Neural progenitor cell (in vitro differentiated cells): ENCODE measurements around the gene PKD1. TPM values are rescaled to one million over a fixed set of nuclear protein-coding genes. Genes with fewer than 3 reads are reported as not detected.

Experiments used
- DNase-seq: peaks from one replicate; pipeline ENCODE4 v3.0.0-alpha.2; 2016; ENCODE audit warnings: low spot score
- H2AFZ ChIP-seq: fragments of 200-600 bp; sonication (generic); replicated peaks from 2 replicates; pipeline ENCODE4 v1.6.1; 2016; ENCODE audit warnings: antibody characterized with exemption
- H3F3A ChIP-seq: fragments of 200-600 bp; sonication (generic); 2 replicates; pipeline ENCODE4 v1.6.1; 2016; ENCODE audit warnings: antibody characterized with exemption, low read depth
- H3K27ac ChIP-seq: fragments of 200-600 bp; sonication (generic); 2 replicates; pipeline ENCODE4 v1.5.1; 2016; ENCODE audit warnings: mild to moderate bottlenecking
- H3K27me3 ChIP-seq: fragments of 200-600 bp; sonication (generic); 2 replicates; pipeline ENCODE4 v1.6.1; 2016; ENCODE audit warnings: mild to moderate bottlenecking, moderate library complexity
- H3K36me3 ChIP-seq: fragments of 200-600 bp; sonication (generic); 2 replicates; pipeline ENCODE4 v1.5.1; 2016
- H3K4me1 ChIP-seq: fragments of 200-600 bp; sonication (generic); 2 replicates; pipeline ENCODE4 v1.6.1; 2016; ENCODE audit warnings: mixed run types
- H3K4me2 ChIP-seq: fragments of 200-600 bp; sonication (generic); 2 replicates; pipeline ENCODE4 v1.6.1; 2016
- H3K4me3 ChIP-seq: fragments of 200-600 bp; sonication (generic); 2 replicates; pipeline ENCODE4 v1.5.1; 2016
- H3K79me2 ChIP-seq: fragments of 200-600 bp; sonication (generic); 2 replicates; pipeline ENCODE4 v1.6.1; 2016; ENCODE audit warnings: low read depth
- H3K9ac ChIP-seq: fragments of 200-600 bp; sonication (generic); 2 replicates; pipeline ENCODE4 v1.6.1; 2016
- H3K9me3 ChIP-seq: fragments of 200-600 bp; sonication (generic); 2 replicates; pipeline ENCODE4 v1.5.1; 2016; ENCODE audit warnings: low read depth
- H4K20me1 ChIP-seq: fragments of 200-600 bp; sonication (generic); 2 replicates; pipeline ENCODE4 v1.6.1; 2016; ENCODE audit warnings: low read depth
- H3K27ac Mint-ChIP-seq: 3 replicates; pipeline ENCODE4 v1.8.0; 2021; ENCODE audit warnings: mixed read lengths
- H3K27me3 Mint-ChIP-seq: 2 replicates; pipeline ENCODE4 v1.8.0; 2022; ENCODE audit warnings: low read depth, mild to moderate bottlenecking, inconsistent platforms, moderate library complexity, mixed read lengths; ENCODE audit not compliant: insufficient read depth
- H3K36me3 Mint-ChIP-seq: 3 replicates; pipeline ENCODE4 v1.8.0; 2021; ENCODE audit warnings: mixed read lengths
- H3K4me1 Mint-ChIP-seq: 3 replicates; pipeline ENCODE4 v1.8.0; 2021; ENCODE audit warnings: mixed read lengths
- H3K4me3 Mint-ChIP-seq: 3 replicates; pipeline ENCODE4 v1.8.0; 2021; ENCODE audit warnings: mild to moderate bottlenecking, moderate library complexity, mixed read lengths
- H3K9me3 Mint-ChIP-seq: 3 replicates; pipeline ENCODE4 v1.8.0; 2020; ENCODE audit warnings: mixed read lengths
- EZH2 ChIP-seq: fragments of 200-600 bp; sonication (generic); IDR thresholded peaks from 2 replicates; pipeline ENCODE4 v1.6.1; 2017; ENCODE audit warnings: antibody characterized with exemption, mild to moderate bottlenecking, moderate library complexity
- EZH2phosphoT487 ChIP-seq: fragments of 200-600 bp; sonication (generic); IDR thresholded peaks from 2 replicates; pipeline ENCODE4 v1.6.1; 2017; ENCODE audit warnings: antibody characterized with exemption
- total RNA-seq: library from RNA; depleted of rRNA; stranded (reverse); fragments of >200 nt; gene quantifications from 2 replicates; pipeline ENCODE4 v1.2.3, GENCODE V29; 2015; ENCODE audit warnings: low replicate concordance
- TF ChIP-seq, protein P1 (sequence below): fragments of 200-600 bp; sonication (generic); IDR thresholded peaks from 2 replicates; pipeline ENCODE4 v1.5.1; 2017; ENCODE audit warnings: antibody characterized with exemption, mild to moderate bottlenecking

Gene PKD1
- total RNA-seq, 1 donor from 2014 or later, result 16.9 TPM

DNA sequence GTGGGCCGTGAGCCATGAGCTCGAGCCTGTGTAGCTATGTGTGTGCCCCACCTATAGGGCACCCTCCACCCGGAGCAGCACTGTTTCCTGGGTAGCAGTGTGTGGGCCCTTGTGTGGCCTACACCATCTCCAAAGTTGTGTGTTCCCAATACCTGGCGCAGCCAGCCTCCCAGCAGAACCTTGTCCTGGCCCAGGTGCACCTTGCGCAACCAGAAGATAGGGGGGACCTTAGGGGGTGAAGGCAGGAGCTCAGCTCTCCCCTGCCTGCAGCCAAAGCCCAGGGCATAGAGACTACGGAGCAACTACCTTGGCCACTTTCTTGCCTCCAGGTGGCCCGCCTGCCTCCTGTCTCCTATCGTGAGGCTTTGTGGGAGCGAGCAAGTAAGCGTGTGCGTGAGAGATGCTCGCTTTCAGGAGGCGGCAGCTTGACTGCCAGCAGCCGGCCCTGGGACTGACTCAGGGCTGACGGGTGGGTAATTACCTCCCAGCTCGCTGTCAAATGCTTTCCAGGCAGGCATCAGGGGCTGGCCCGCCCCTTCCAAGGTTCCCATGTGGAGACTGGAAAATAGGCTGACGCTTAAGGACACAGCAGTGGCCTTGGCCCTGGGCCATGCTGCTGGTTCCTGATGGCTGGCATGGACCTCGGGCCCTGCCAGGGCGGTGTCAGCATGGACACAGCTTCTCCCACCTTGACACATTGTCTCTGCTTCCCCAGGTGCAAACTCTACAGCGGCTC lies 38.9 kb upstream of the PKD1 start:
- Mint-ChIP-seq H3K4me1 (no peaks in the 10 kb centered on the region), H3K36me3 (peaks cover 2% of the 10 kb centered on the region), H3K4me3 (no peak overlapping the region), H3K27ac (no peak overlapping the region), H3K27me3 (peaks cover 2% of the 10 kb centered on the region), H3K9me3 (no peaks in the 10 kb centered on the region)
- H3K4me3 ChIP-seq, result no peak overlapping the region
- TF ChIP-seq EZH2, result no peak
- no peaks in the 10 kb centered on the region for H4K20me1 ChIP-seq
- no peaks in the 10 kb centered on the region for H3K4me1 ChIP-seq
- peaks cover 5% of the 10 kb centered on the region for H3F3A ChIP-seq
- no peak overlapping the region for H3K27ac ChIP-seq
- H3K4me2 ChIP-seq, result no peak overlapping the region
- no peaks in the 10 kb centered on the region for H3K79me2 ChIP-seq
- no peak for DNase-seq
- H2AFZ ChIP-seq, result no peak overlapping the region
- H3K36me3 ChIP-seq, result no peaks in the 10 kb centered on the region
- no peaks in the 10 kb centered on the region for H3K9me3 ChIP-seq
- H3K9ac ChIP-seq, result no peak overlapping the region
- H3K27me3 ChIP-seq, result no peaks in the 10 kb centered on the region

- Mint-ChIP-seq H3K27ac (no peak overlapping the region), H3K36me3 (peaks cover 2% of the 10 kb centered on the region), H3K4me3 (no peak overlapping the region), H3K4me1 (no peaks in the 10 kb centered on the region), H3K27me3 (peaks cover 2% of the 10 kb centered on the region), H3K9me3 (no peaks in the 10 kb centered on the region)
- H3K4me2 ChIP-seq, result no peak overlapping the region
- no peaks in the 10 kb centered on the region for H4K20me1 ChIP-seq
- H3K36me3 ChIP-seq, result no peaks in the 10 kb centered on the region
- no peaks in the 10 kb centered on the region for H3K27me3 ChIP-seq
- H3K9ac ChIP-seq, result no peak overlapping the region
- no peak overlapping the region for H3K4me3 ChIP-seq
- H2AFZ ChIP-seq, result no peak overlapping the region
- no peaks in the 10 kb centered on the region for H3K79me2 ChIP-seq
- no peaks in the 10 kb centered on the region for H3K4me1 ChIP-seq
- DNase-seq, result no peak
- no peak overlapping the region for H3K27ac ChIP-seq
- no peaks in the 10 kb centered on the region for H3K9me3 ChIP-seq
- TF ChIP-seq, protein P1, sequence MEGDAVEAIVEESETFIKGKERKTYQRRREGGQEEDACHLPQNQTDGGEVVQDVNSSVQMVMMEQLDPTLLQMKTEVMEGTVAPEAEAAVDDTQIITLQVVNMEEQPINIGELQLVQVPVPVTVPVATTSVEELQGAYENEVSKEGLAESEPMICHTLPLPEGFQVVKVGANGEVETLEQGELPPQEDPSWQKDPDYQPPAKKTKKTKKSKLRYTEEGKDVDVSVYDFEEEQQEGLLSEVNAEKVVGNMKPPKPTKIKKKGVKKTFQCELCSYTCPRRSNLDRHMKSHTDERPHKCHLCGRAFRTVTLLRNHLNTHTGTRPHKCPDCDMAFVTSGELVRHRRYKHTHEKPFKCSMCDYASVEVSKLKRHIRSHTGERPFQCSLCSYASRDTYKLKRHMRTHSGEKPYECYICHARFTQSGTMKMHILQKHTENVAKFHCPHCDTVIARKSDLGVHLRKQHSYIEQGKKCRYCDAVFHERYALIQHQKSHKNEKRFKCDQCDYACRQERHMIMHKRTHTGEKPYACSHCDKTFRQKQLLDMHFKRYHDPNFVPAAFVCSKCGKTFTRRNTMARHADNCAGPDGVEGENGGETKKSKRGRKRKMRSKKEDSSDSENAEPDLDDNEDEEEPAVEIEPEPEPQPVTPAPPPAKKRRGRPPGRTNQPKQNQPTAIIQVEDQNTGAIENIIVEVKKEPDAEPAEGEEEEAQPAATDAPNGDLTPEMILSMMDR, result no peak
- TF ChIP-seq EZH2phosphoT487 (no peak), EZH2 (no peak)
- H3F3A ChIP-seq, result peaks cover 5% of the 10 kb centered on the region
These were observed 38.2 kb upstream of the PKD1 start for GRCh38 chr16:2173916-2174315.

DNA sequence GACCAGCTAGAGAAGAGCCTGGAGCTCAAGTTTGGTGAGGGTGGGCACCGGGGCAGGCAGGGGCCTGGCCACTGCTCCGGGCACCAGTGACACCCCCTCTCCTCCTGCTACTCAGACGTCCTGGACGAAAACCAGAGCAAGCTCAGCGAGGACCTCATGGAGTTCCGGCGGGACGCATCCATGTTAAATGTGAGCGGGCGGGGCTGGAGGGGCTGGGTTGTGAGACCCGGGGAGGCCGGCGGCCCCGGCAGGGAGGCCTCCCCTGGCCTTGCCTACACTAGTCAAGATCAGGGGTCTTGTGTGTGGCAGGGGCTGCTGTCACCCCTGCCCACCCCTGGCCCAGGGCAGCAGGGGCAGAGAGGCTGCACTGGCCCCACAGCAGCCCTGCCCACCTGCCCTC lies 37.7 kb upstream of the PKD1 start:
- no peak overlapping the region for H3K27ac Mint-ChIP-seq
- TF ChIP-seq, protein P1, result no peak
- TF ChIP-seq EZH2, result no peak
- TF ChIP-seq EZH2phosphoT487, result no peak

GRCh38 chr16:2172688-2173335 lies 37.1 kb upstream of the PKD1 start:
- H3F3A ChIP-seq, result peaks cover 4% of the 10 kb centered on the region
- no peak overlapping the region for H2AFZ ChIP-seq
- no peaks in the 10 kb centered on the region for H3K36me3 ChIP-seq
- H3K4me1 ChIP-seq, result no peaks in the 10 kb centered on the region
- no peaks in the 10 kb centered on the region for H3K9me3 Mint-ChIP-seq
- no peak overlapping the region for H3K4me3 Mint-ChIP-seq
- DNase-seq, result no peak
- no peaks in the 10 kb centered on the region for H3K4me1 Mint-ChIP-seq
- TF ChIP-seq, protein P1, result no peak
- no peak for TF ChIP-seq EZH2
- no peak for TF ChIP-seq EZH2phosphoT487
- no peaks in the 10 kb centered on the region for H3K27me3 ChIP-seq
- peaks cover 2% of the 10 kb centered on the region for H3K27me3 Mint-ChIP-seq
- H3K79me2 ChIP-seq, result no peaks in the 10 kb centered on the region
- no peak overlapping the region for H3K27ac Mint-ChIP-seq
- H4K20me1 ChIP-seq, result no peaks in the 10 kb centered on the region
- H3K36me3 Mint-ChIP-seq, result peaks cover 2% of the 10 kb centered on the region
- H3K9me3 ChIP-seq, result no peaks in the 10 kb centered on the region
- H3K4me2 ChIP-seq, result no peak overlapping the region
- no peak overlapping the region for H3K27ac ChIP-seq
- H3K9ac ChIP-seq, result no peak overlapping the region
- no peak overlapping the region for H3K4me3 ChIP-seq

More for the DNA sequence above, 37.7 kb upstream of the PKD1 start:
- Mint-ChIP-seq H3K36me3 (peaks cover 2% of the 10 kb centered on the region), H3K4me3 (no peak overlapping the region), H3K27me3 (peaks cover 2% of the 10 kb centered on the region), H3K9me3 (no peaks in the 10 kb centered on the region), H3K4me1 (no peaks in the 10 kb centered on the region)
- DNase-seq, result no peak
- Histone ChIP-seq H3K4me3 (no peak overlapping the region), H3K36me3 (no peaks in the 10 kb centered on the region), H3K4me2 (no peak overlapping the region), H3K27me3 (no peaks in the 10 kb centered on the region), H2AFZ (no peak overlapping the region), H3K4me1 (no peaks in the 10 kb centered on the region), H3K27ac (no peak overlapping the region), H3K79me2 (no peaks in the 10 kb centered on the region), H3K9ac (no peak overlapping the region), H4K20me1 (no peaks in the 10 kb centered on the region), H3F3A (peaks cover 5% of the 10 kb centered on the region), H3K9me3 (no peaks in the 10 kb centered on the region)
